WERI-Rb-1 (cell line): Measurements from ENCODE around the gene RALA.

Experiments
- DNase-seq: peaks from one replicate; pipeline ENCODE4 v3.0.0-alpha.2; 2020
- H3K27ac ChIP-seq: fragments of 250-450 bp; sonication (Bioruptor Pico); 2 replicates; pipeline ENCODE4 v1.5.1; 2020; ENCODE audit warnings: mild to moderate bottlenecking, moderate library complexity
- H3K27me3 ChIP-seq: fragments of 250-450 bp; sonication (Bioruptor Pico); 2 replicates; pipeline ENCODE4 v1.5.1; 2021; ENCODE audit warnings: mild to moderate bottlenecking, low read depth, moderate library complexity; ENCODE audit not compliant: insufficient read depth, severe bottlenecking
- H3K36me3 ChIP-seq: fragments of 250-450 bp; sonication (Bioruptor Pico); 2 replicates; pipeline ENCODE4 v1.5.1; 2020; ENCODE audit warnings: mild to moderate bottlenecking, moderate library complexity
- H3K4me3 ChIP-seq: 2 replicates; pipeline ENCODE4 v1.5.1; 2011; ENCODE audit warnings: low read depth, mild to moderate bottlenecking, control low read depth, low read length
- H3K9me3 ChIP-seq: fragments of 250-450 bp; sonication (Bioruptor Pico); 2 replicates; pipeline ENCODE4 v1.5.1; 2021; ENCODE audit warnings: mild to moderate bottlenecking, moderate library complexity; ENCODE audit not compliant: severe bottlenecking
- CTCF ChIP-seq: IDR thresholded peaks from 2 replicates; pipeline ENCODE4 v1.5.1; 2011; ENCODE audit warnings: low read depth, mild to moderate bottlenecking, control low read depth, inconsistent platforms, low read length

RALA gene

DNA sequence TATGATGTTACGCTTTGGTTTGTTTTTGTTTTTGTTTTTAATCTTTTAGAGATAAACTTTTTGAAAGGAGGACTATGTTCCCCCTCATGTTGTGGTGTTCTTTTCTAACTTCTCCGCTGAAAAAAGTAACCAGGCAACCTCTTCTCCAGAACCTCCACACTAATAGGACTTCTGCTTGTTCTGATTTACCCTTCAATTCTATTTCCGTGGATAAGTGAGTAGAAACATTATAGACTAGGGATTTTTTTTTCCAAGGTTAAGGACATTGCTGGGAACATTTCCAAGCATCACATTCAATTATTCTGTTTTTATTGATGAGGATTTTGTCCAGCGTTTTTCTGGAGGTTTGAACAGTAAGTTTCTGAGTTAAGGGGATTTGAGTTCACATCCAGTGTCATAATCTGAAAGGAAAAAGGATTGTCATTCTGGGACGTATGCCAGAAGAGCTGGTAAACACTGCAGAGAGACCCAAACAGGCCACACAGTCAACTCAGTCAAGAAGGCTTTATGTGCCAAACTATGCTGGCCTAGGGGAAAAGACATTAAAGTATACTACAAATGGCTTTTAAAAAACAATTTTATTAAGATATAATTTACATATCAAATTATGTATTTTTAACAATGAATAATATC, 28.3 kb upstream of the RALA start:
- H3K4me3 ChIP-seq: no peak overlapping the region
- no peaks in the 10 kb centered on the region for H3K9me3 ChIP-seq
- no peak for TF ChIP-seq CTCF
- no peak for DNase-seq
- no peaks in the 10 kb centered on the region for H3K36me3 ChIP-seq
- H3K27me3 ChIP-seq: no peaks in the 10 kb centered on the region
- H3K27ac ChIP-seq: no peak overlapping the region

DNA sequence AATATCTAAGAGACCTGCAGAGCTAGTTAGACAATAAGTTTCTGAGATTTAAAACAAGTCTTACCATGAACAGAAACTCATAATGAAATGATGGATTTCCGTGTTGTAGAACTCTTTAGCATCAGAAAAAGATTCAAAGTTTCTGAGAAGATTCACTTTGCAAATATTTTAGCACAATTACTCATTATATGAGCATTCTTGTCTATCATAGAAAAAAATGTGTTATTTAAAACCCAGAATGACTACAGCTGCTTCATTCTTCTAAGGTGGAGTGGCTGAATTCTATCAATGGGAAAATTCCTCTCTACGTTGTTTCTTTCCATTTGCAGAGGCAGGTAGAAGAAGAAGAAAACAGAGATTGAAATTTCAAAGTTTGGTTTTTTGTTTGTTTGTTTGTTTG, 21.0 kb upstream of the RALA start:
- TF ChIP-seq CTCF: no peak
- no peak for DNase-seq

GRCh38 chr7:39603924-39604323, 19.4 kb upstream of the RALA start:
- TF ChIP-seq CTCF: no peak
- H3K27ac ChIP-seq: no peak overlapping the region
- DNase-seq: no peak

More for the DNA sequence above, 21.0 kb upstream of the RALA start:
- no peak overlapping the region for H3K4me3 ChIP-seq
- H3K27ac ChIP-seq: no peak overlapping the region
- no peaks in the 10 kb centered on the region for H3K27me3 ChIP-seq
- no peaks in the 10 kb centered on the region for H3K36me3 ChIP-seq
- H3K9me3 ChIP-seq: peaks cover 2% of the 10 kb centered on the region

DNA sequence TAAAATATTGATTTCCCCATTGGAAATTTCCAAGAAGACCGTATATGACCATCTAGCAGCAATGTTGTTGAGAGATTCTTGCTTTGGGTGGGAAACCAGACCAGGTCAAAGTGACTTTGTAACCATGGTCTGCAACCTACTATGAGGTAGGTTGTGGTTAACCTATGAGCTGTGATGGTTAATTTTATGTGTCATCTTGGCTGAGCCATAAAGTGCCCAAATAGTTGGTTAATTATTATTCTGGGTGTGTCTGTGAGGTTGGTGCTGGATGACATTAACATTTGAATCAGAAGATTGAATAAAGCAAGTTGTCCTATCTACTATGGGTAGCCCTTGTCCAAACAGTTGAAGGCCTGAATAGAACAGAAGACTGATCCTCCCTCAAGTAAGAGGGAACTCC, 18.3 kb upstream of the RALA start:
- DNase-seq: no peak
- H3K27ac ChIP-seq: no peak overlapping the region
- no peak for TF ChIP-seq CTCF
- H3K4me3 ChIP-seq: no peak overlapping the region
- peaks cover 2% of the 10 kb centered on the region for H3K9me3 ChIP-seq
- no peaks in the 10 kb centered on the region for H3K27me3 ChIP-seq
- no peaks in the 10 kb centered on the region for H3K36me3 ChIP-seq

More at GRCh38 chr7:39603924-39604323, 19.4 kb upstream of the RALA start:
- Histone ChIP-seq H3K4me3 (no peak overlapping the region), H3K9me3 (peaks cover 2% of the 10 kb centered on the region), H3K36me3 (no peaks in the 10 kb centered on the region), H3K27me3 (no peaks in the 10 kb centered on the region)

DNA sequence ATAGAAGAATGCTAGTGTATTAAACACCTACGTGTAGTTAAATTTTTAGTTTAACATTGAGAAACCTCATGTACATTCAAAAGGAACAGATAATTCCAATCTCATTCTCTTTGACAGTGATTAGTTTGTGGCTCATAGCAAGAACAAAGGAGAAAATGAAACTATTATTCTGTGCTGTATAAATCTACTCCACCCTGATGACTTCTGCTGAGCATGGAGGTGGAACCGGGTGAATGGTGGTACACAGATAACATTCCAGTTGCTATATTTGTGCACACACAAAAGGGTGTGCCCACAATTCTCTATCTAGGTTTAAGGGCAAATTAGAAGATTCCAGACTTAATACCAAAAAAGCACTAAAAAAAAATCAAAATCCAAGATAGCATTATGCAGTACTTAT, 17.0 kb upstream of the RALA start:
- TF ChIP-seq CTCF: no peak
- no peak for DNase-seq

GRCh38 chr7:39606941-39607340, 16.4 kb upstream of the RALA start:
- Histone ChIP-seq H3K4me3 (no peak overlapping the region), H3K27me3 (no peaks in the 10 kb centered on the region), H3K27ac (no peak overlapping the region), H3K36me3 (no peaks in the 10 kb centered on the region), H3K9me3 (peaks cover 2% of the 10 kb centered on the region)
- no peak for TF ChIP-seq CTCF
- no peak for DNase-seq

More for the DNA sequence above, 17.0 kb upstream of the RALA start:
- peaks cover 2% of the 10 kb centered on the region for H3K9me3 ChIP-seq
- H3K4me3 ChIP-seq: no peak overlapping the region
- no peaks in the 10 kb centered on the region for H3K27me3 ChIP-seq
- H3K36me3 ChIP-seq: no peaks in the 10 kb centered on the region
- H3K27ac ChIP-seq: no peak overlapping the region
